HepG2 (cell line): ENCODE results near the gene SCYGR4. TPM values are rescaled to one million over a fixed set of nuclear protein-coding genes. Genes with fewer than 3 reads are reported as not detected.

Source experiments
- ARNT2 ChIP-seq: sonication (generic); formaldehyde crosslinking; IDR thresholded peaks from 2 replicates; pipeline ENCODE4 v1.8.0; 2022; ENCODE audit warnings: mild to moderate bottlenecking, low read depth, missing genetic modification reagents, moderate library complexity
- CHD2 ChIP-seq: IDR thresholded peaks from 2 replicates; pipeline ENCODE4 v1.6.1; 2011; ENCODE audit warnings: low read depth, low read length, improper control_type of control experiment
- CREBL2 ChIP-seq: sonication (generic); formaldehyde crosslinking; IDR thresholded peaks from 2 replicates; pipeline ENCODE4 v1.8.1; 2023; ENCODE audit warnings: missing genetic modification reagents, mild to moderate bottlenecking, borderline replicate concordance
- EED ChIP-seq: sonication (generic); formaldehyde crosslinking; IDR thresholded peaks from 2 replicates; pipeline ENCODE4 v1.5.0; 2020; ENCODE audit warnings: mild to moderate bottlenecking, missing genetic modification reagents
- HNF4A ChIP-seq: sonication (generic); formaldehyde crosslinking; IDR thresholded peaks from 2 replicates; pipeline ENCODE4 v1.4.0; 2020; ENCODE audit warnings: missing genetic modification reagents
- HNRNPL ChIP-seq: fragments of 200-400 bp; formaldehyde crosslinking; IDR thresholded peaks from 2 replicates; pipeline ENCODE4 v1.6.1; 2017; ENCODE audit warnings: mild to moderate bottlenecking, low read depth, low read length
- IRX3 ChIP-seq: sonication (generic); formaldehyde crosslinking; IDR thresholded peaks from 2 replicates; pipeline ENCODE4 v1.8.1; 2023; ENCODE audit warnings: mild to moderate bottlenecking, low read depth, missing genetic modification reagents, borderline replicate concordance
- MAFK ChIP-seq, 2 experiments: IDR thresholded peaks in 1 of 2; conservative IDR thresholded peaks in 1 of 2; 2 replicates each; pipeline ENCODE4 v1.6.1; 2011; ENCODE audit warnings: improper control_type of control experiment in 2 of 2, low read length in 2 of 2
- PATZ1 ChIP-seq: sonication (generic); formaldehyde crosslinking; IDR thresholded peaks from 2 replicates; pipeline ENCODE4 v1.4.0; 2020; ENCODE audit warnings: missing genetic modification reagents
- SALL2 ChIP-seq: sonication (generic); formaldehyde crosslinking; IDR thresholded peaks from 2 replicates; pipeline ENCODE4 v1.8.1; 2023; ENCODE audit warnings: mild to moderate bottlenecking, missing genetic modification reagents, inconsistent platforms
- SPEN ChIP-seq: sonication (generic); formaldehyde crosslinking; IDR thresholded peaks from 2 replicates; pipeline ENCODE4 v1.5.1; 2020; ENCODE audit warnings: low read depth, mild to moderate bottlenecking, missing genetic modification reagents
- TP53 ChIP-seq: sonication (generic); formaldehyde crosslinking; conservative IDR thresholded peaks from 2 replicates; pipeline ENCODE4 v1.4.0; 2020; ENCODE audit warnings: missing genetic modification reagents
- USF2 ChIP-seq, 2 experiments: sonication (generic) in 1 of 2; formaldehyde crosslinking in 1 of 2; IDR thresholded peaks; 2 replicates each; pipeline versions ENCODE4 v1.5.1 to v1.6.1; 2011 to 2020; ENCODE audit warnings: borderline replicate concordance in 1 of 2, low read depth in 1 of 2, low read length in 1 of 2, mild to moderate bottlenecking in 1 of 2, missing genetic modification reagents in 1 of 2, moderate library complexity in 1 of 2
- ZBTB10 ChIP-seq: sonication (generic); formaldehyde crosslinking; IDR thresholded peaks from 2 replicates; pipeline ENCODE4 v1.4.0; 2020; ENCODE audit warnings: missing genetic modification reagents, borderline replicate concordance
- ZMAT5 ChIP-seq: sonication (generic); formaldehyde crosslinking; IDR thresholded peaks from 2 replicates; pipeline ENCODE4 v1.5.0; 2020; ENCODE audit warnings: mild to moderate bottlenecking, low read depth, missing genetic modification reagents, borderline replicate concordance
- ZMYM3 ChIP-seq: sonication (generic); formaldehyde crosslinking; IDR thresholded peaks from 2 replicates; pipeline ENCODE4 v1.5.1; 2020; ENCODE audit warnings: mild to moderate bottlenecking, missing genetic modification reagents
- ZNF430 ChIP-seq: sonication (generic); formaldehyde crosslinking; IDR thresholded peaks from 2 replicates; pipeline ENCODE4 v1.9.0; 2021; ENCODE audit warnings: mild to moderate bottlenecking, missing genetic modification reagents
- ZNF546 ChIP-seq: sonication (generic); formaldehyde crosslinking; conservative IDR thresholded peaks from 2 replicates; pipeline ENCODE4 v1.8.1; 2023; ENCODE audit warnings: mild to moderate bottlenecking, missing genetic modification reagents
- ZNF772 ChIP-seq: sonication (generic); formaldehyde crosslinking; IDR thresholded peaks from 2 replicates; pipeline ENCODE4 v1.5.0; 2020; ENCODE audit warnings: mild to moderate bottlenecking, missing genetic modification reagents
- ZNF773 ChIP-seq: sonication (generic); formaldehyde crosslinking; IDR thresholded peaks from 2 replicates; pipeline ENCODE4 v1.4.0; 2020; ENCODE audit warnings: missing genetic modification reagents, borderline replicate concordance
- ZNF784 ChIP-seq: sonication (generic); formaldehyde crosslinking; IDR thresholded peaks from 2 replicates; pipeline ENCODE4 v1.5.1; 2020; ENCODE audit warnings: missing genetic modification reagents, mild to moderate bottlenecking, borderline replicate concordance
- polyA plus RNA-seq, 8 experiments: library from polyadenylated mRNA; depleted of rRNA in 3 of 8; stranded (reverse) in 7 of 8; unstranded in 1 of 8; fragments of >200 nt; fragmentation: Illumina TruSeq in 4 of 8; extraction: Trizol in 4 of 8; gene quantifications; 2 replicates each; pipeline versions ENCODE4 v1.2.1 to v1.2.3, GENCODE V29; 2011 to 2016; ENCODE audit warnings: low read depth in 4 of 8, missing spikeins in 1 of 8, mixed read lengths in 1 of 8; ENCODE audit not compliant: insufficient read depth in 1 of 8
- total RNA-seq, 5 experiments: library from RNA; depleted of rRNA; stranded (reverse); fragments of >200 nt; fragmentation: Illumina TruSeq; extraction: Trizol; gene quantifications; 2 replicates each; pipeline ENCODE4 v1.2.3, GENCODE V29; 2016; ENCODE audit warnings: low read depth in 1 of 5

SCYGR4 gene
- total and polyA plus RNA-seq, 2 of the 13 experiments (the other 11 are each of a cell fraction or from before 2014, with no cell fraction given): not detected

- TF ChIP-seq CREBL2 (CRISPR knock-in tag) (no peak), PATZ1 (CRISPR knock-in tag) (peak; percentile 75), MAFK (conservative IDR thresholded peaks at IDR 0.05 in 1 of 2, IDR thresholded peaks at IDR 0.05 in 1 of 2; ENCODE audit: low read length in 2 of 2) (0 out of 4 replicates have a peak, but pooled peaks of 1 of the 2 experiments have one; percentile 1), ZBTB10 (CRISPR knock-in tag) (no peak), ZNF773 (CRISPR knock-in tag) (no peak), ZNF430 (CRISPR knock-in tag) (no peak), ZNF784 (CRISPR knock-in tag) (no peak), ZNF546 (CRISPR knock-in tag) (no peak), SALL2 (CRISPR knock-in tag) (no peak), HNRNPL (no peak), HNF4A (CRISPR knock-in tag) (peak; percentile 87), ARNT2 (CRISPR knock-in tag) (0 out of 2 replicates have a peak, but pooled peaks have one; percentile 28), CHD2 (no peak), SPEN (CRISPR knock-in tag) (no peak), EED (no peak), ZMAT5 (CRISPR knock-in tag) (no peak), TP53 (CRISPR knock-in tag) (no peak), USF2 (IDR thresholded peaks at IDR 0.05; ENCODE audit: low read depth, low read length) (no peak), USF2 (CRISPR knock-in tag; IDR thresholded peaks at IDR 0.05; ENCODE audit: borderline replicate concordance) (no peak), ZMYM3 (CRISPR knock-in tag) (no peak), ZNF772 (CRISPR knock-in tag) (no peak), IRX3 (CRISPR knock-in tag) (no peak)
Observed at GRCh38 chr2:227643990-227644551, 26.8 kb downstream of the SCYGR4 start (continued).
